B cell (primary cell): Measurements from ENCODE around the gene CTDNEP1. TPM values are rescaled to one million over a fixed set of nuclear protein-coding genes. Genes with fewer than 3 reads are reported as not detected.

Experiments used
- ATAC-seq: fragments of 200-7000 bp; cut with Tn5 transposase; one replicate; pipeline ENCODE4 v1.10.0; 2021; ENCODE audit warnings: low read depth, mild to moderate bottlenecking, moderate number of reproducible peaks, moderate library complexity
- CTCF ChIA-PET: fragments of 350-600 bp; sonication (Branson Sonifier 250); formaldehyde crosslinking; loops from one replicate; lab custom pipeline; 2021; ENCODE audit warnings: antibody characterized with exemption, inconsistent platforms; lab: Charles Lee
- POLR2A ChIA-PET: fragments of 350-600 bp; sonication (Branson Sonifier 250); formaldehyde crosslinking; loops from one replicate; lab custom pipeline; 2021; ENCODE audit warnings: antibody characterized with exemption; lab: Charles Lee
- DNase-seq: peaks from one replicate; pipeline ENCODE4 v3.0.0; 2013
- H2AFZ ChIP-seq: 2 replicates; pipeline ENCODE4 v1.6.1; 2012; ENCODE audit warnings: mild to moderate bottlenecking, low read depth, low read length; ENCODE audit not compliant: insufficient read depth, poor library complexity, severe bottlenecking
- H3K27ac ChIP-seq, 2 donors: 1 replicate in 1 of 2; 2 replicates in 1 of 2; pipeline ENCODE4 v1.5.1; 2012 to 2013; ENCODE audit warnings: low read length in 2 of 2, mild to moderate bottlenecking in 2 of 2, moderate library complexity in 1 of 2
- H3K27me3 ChIP-seq, 4 experiments: fragments of 200-600 bp in 1 of 4; sonication (generic) in 1 of 4; replicated peaks in 1 of 4; 1 replicate in 2 of 4; 2 replicates in 2 of 4; pipeline versions ENCODE4 v1.6.1 to v1.7.0; 2013 to 2016; ENCODE audit warnings: low read length in 3 of 4, mild to moderate bottlenecking in 2 of 4, mixed read lengths in 1 of 4, moderate library complexity in 1 of 4; ENCODE audit not compliant: insufficient read depth in 4 of 4, control insufficient read depth in 3 of 4; ENCODE audit errors: control extremely low read depth in 1 of 4
- H3K36me3 ChIP-seq, 2 experiments: replicated peaks in 1 of 2; 1 replicate in 1 of 2; 2 replicates in 1 of 2; pipeline versions ENCODE4 v1.6.1 to v1.7.1; 2013; ENCODE audit warnings: low read length in 1 of 2; ENCODE audit not compliant: insufficient read depth in 2 of 2, control insufficient read depth in 1 of 2; ENCODE audit errors: control extremely low read depth in 1 of 2, extremely low read depth in 1 of 2
- H3K4me1 ChIP-seq, 2 donors: fragments of 200-600 bp in 1 of 2; sonication (generic) in 1 of 2; 1 replicate in 1 of 2; 2 replicates in 1 of 2; pipeline versions ENCODE4 v1.5.1 to v1.6.1; 2013 to 2017; ENCODE audit warnings: low read length in 2 of 2; ENCODE audit not compliant: control insufficient read depth in 2 of 2, insufficient read depth in 2 of 2
- H3K4me2 ChIP-seq: replicated peaks from 2 replicates; pipeline ENCODE3; 2012; ENCODE audit warnings: mild to moderate bottlenecking, low read depth, low read length; ENCODE audit not compliant: poor library complexity, severe bottlenecking
- H3K4me3 ChIP-seq, 5 experiments: fragments of 200-600 bp in 1 of 5; sonication (generic) in 1 of 5; 1 replicate in 3 of 5; 2 replicates in 2 of 5; pipeline versions ENCODE4 v1.5.1 to v1.7.0; 2011 to 2016; ENCODE audit warnings: low read length in 4 of 5, mild to moderate bottlenecking in 4 of 5, low read depth in 2 of 5, control low read depth in 1 of 5, moderate library complexity in 1 of 5; ENCODE audit not compliant: insufficient read depth in 1 of 5; ENCODE audit errors: control extremely low read depth in 1 of 5, extremely low read depth in 1 of 5
- H3K79me2 ChIP-seq: fragments of 200-600 bp; sonication (generic); one replicate; pipeline ENCODE4 v1.6.0; 2016; ENCODE audit warnings: low read length; ENCODE audit not compliant: control insufficient read depth, insufficient read depth
- H3K9ac ChIP-seq: fragments of 200-600 bp; sonication (generic); 2 replicates; pipeline ENCODE4 v1.6.1; 2017; ENCODE audit warnings: mild to moderate bottlenecking, low read length, moderate library complexity
- H3K9me3 ChIP-seq, 3 donors: one replicate each; pipeline versions ENCODE4 v1.6.1 to v1.7.1; 2013; ENCODE audit warnings: low read length in 2 of 3; ENCODE audit not compliant: control insufficient read depth in 2 of 3, insufficient read depth in 1 of 3; ENCODE audit errors: control extremely low read depth in 1 of 3
- H4K20me1 ChIP-seq: 2 replicates; pipeline ENCODE4 v1.6.0; 2012; ENCODE audit warnings: mild to moderate bottlenecking, low read length; ENCODE audit not compliant: insufficient read depth, control insufficient read depth, poor library complexity, severe bottlenecking
- H3K27ac Mint-ChIP-seq: one replicate; pipeline ENCODE4 v1.8.0; 2021; ENCODE audit warnings: mixed read lengths
- H3K27me3 Mint-ChIP-seq: one replicate; pipeline ENCODE4 v1.8.0; 2021; ENCODE audit warnings: mixed read lengths
- H3K4me1 Mint-ChIP-seq: one replicate; pipeline ENCODE4 v1.8.0; 2021; ENCODE audit warnings: mixed read lengths
- H3K4me3 Mint-ChIP-seq: one replicate; pipeline ENCODE4 v1.8.0; 2021; ENCODE audit warnings: mixed read lengths
- H3K9me3 Mint-ChIP-seq: one replicate; pipeline ENCODE4 v1.8.0; 2022; ENCODE audit warnings: mixed read lengths; ENCODE audit not compliant: insufficient read depth
- CTCF ChIP-seq: fragments of 200-600 bp; IDR thresholded peaks from one replicate; pipeline ENCODE4 v1.8.0; 2022; ENCODE audit warnings: antibody characterized with exemption, mild to moderate bottlenecking
- EZH2 ChIP-seq: IDR thresholded peaks from 2 replicates; pipeline ENCODE4 v1.6.1; 2012; ENCODE audit warnings: borderline replicate concordance, low read depth, mild to moderate bottlenecking, moderate library complexity, low read length; ENCODE audit not compliant: insufficient read depth, poor library complexity, severe bottlenecking
- WGBS: methylation state at CpG from one replicate; pipeline ENCODE4 v1.1.5; 2013; ENCODE audit warnings: missing lambda C conversion rate; ENCODE audit not compliant: insufficient coverage; 5-methylcytosine and 5-hydroxymethylcytosine counted together
- intact Hi-C: fragments of 100-400 bp; cut with micrococcal nuclease; formaldehyde crosslinking; loops from one replicate; pipeline ENCODE4 v1.10.0; 2022
- polyA plus RNA-seq: library from polyadenylated mRNA; depleted of rRNA; stranded (reverse); fragments of >200 nt; gene quantifications from 2 replicates; pipeline ENCODE4 v1.2.3, GENCODE V29; 2012
- total RNA-seq, 2 donors: library from RNA; stranded (reverse); fragments of 120-200 nt in 1 of 2; gene quantifications; 1 replicate in 1 of 2; 2 replicates in 1 of 2; pipeline versions ENCODE4 v1.2.3 to v1.2.4, GENCODE V29; 2013 to 2022

CTDNEP1 gene
- total and polyA plus RNA-seq, 2 donors (not counting 1 experiment from before 2014, with no cell fraction given) = 125 to 162 TPM

GRCh38 chr17:7217113-7217987 lies 34.2 kb downstream of the CTDNEP1 start:
- no peak overlapping the region for H3K27ac ChIP-seq
- ChIA-PET CTCF (interaction anchor here (3.8 kb wide), 1 partner anchor 80 kb away, joined by 47 read pairs; no protein-coding TSS in a partner anchor), POLR2A (interaction anchor here (0.6 to 9.1 kb wide), 3 partner anchors 20 to 264 kb away, joined by 3 to 157 read pairs (median 3); partner anchors contain the start of genes CTDNEP1, DVL2, GABARAP and PHF23)
- H3K27me3 ChIP-seq = no peaks in the 10 kb centered on the region
- peaks cover 65% of the 10 kb centered on the region for H3K4me1 Mint-ChIP-seq
- no peak overlapping the region for H3K27ac Mint-ChIP-seq
- peaks cover 7% of the 10 kb centered on the region for H3K79me2 ChIP-seq
- no peak overlapping the region for H2AFZ ChIP-seq
- no peak overlapping the region for H3K9ac ChIP-seq
- peak overlapping the region; percentile 56 for H3K4me2 ChIP-seq
- DNase-seq (no peak), ATAC-seq (no peak)
- no peaks in the 10 kb centered on the region for H3K27me3 Mint-ChIP-seq
- peaks cover 0 to 5% of the 10 kb centered on the region in 2 experiments for H3K36me3 ChIP-seq
- H3K4me3 ChIP-seq = no peak overlapping the region
- no peak for TF ChIP-seq EZH2
- no peak for TF ChIP-seq CTCF
- no peaks in the 10 kb centered on the region for H4K20me1 ChIP-seq
- WGBS = 2% methylated on average over 13 of the region's 32 CpGs
- intact Hi-C loops = no loop called here
- H3K4me3 Mint-ChIP-seq = peak overlapping the region; percentile 23
- H3K9me3 ChIP-seq = no peaks in the 10 kb centered on the region
- no peaks in the 10 kb centered on the region for H3K9me3 Mint-ChIP-seq
- peaks cover 32 to 64% of the 10 kb centered on the region in 2 donors for H3K4me1 ChIP-seq
